ENCODE measurements around the gene CXCL14. TPM values are rescaled to one million over a fixed set of nuclear protein-coding genes. Genes with fewer than 3 reads are reported as not detected.

Gene CXCL14
- total RNA-seq, 2 donors from 2014 or later: 17.9 to 49.4 TPM

- DNase-seq (no peak), ATAC-seq (no peak)
- intact Hi-C loops (cut with DNase I): loop anchor here (5.0 kb wide), 1 partner anchor 275 kb away; the partner anchor contains the start of gene SLC25A48
These were observed 21.5 kb downstream of the CXCL14 start for GRCh38 chr5:135557076-135557838.

GRCh38 chr5:135556620-135557019, 22.2 kb downstream of the CXCL14 start:
- DNase-seq: no peak
- Histone ChIP-seq H3K27me3 (peaks cover 0 to 3% of the 10 kb centered on the region in 2 donors), H3K36me3 (replicated peaks in 1 of 2; ENCODE audit: insufficient read depth in 1 of 2, low read depth in 2 of 2) (no peaks in the 10 kb centered on the region), H3K27ac (no peak overlapping the region), H3K4me1 (no peaks in the 10 kb centered on the region), H3K9me3 (no peaks in the 10 kb centered on the region), H3K4me3 (no peak overlapping the region)
- ATAC-seq: no peak
- TF ChIP-seq, protein P1, sequence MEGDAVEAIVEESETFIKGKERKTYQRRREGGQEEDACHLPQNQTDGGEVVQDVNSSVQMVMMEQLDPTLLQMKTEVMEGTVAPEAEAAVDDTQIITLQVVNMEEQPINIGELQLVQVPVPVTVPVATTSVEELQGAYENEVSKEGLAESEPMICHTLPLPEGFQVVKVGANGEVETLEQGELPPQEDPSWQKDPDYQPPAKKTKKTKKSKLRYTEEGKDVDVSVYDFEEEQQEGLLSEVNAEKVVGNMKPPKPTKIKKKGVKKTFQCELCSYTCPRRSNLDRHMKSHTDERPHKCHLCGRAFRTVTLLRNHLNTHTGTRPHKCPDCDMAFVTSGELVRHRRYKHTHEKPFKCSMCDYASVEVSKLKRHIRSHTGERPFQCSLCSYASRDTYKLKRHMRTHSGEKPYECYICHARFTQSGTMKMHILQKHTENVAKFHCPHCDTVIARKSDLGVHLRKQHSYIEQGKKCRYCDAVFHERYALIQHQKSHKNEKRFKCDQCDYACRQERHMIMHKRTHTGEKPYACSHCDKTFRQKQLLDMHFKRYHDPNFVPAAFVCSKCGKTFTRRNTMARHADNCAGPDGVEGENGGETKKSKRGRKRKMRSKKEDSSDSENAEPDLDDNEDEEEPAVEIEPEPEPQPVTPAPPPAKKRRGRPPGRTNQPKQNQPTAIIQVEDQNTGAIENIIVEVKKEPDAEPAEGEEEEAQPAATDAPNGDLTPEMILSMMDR (IDR thresholded peaks at IDR 0.05): no peak
- TF ChIP-seq POLR2A (IDR thresholded peaks at IDR 0.05): no peak
- 55 to 59% methylated on average over 7 of the region's 7 CpGs for WGBS, 2 donors
- intact Hi-C loops (cut with DNase I): loop anchor here (5.0 kb wide), 1 partner anchor 276 kb away; the partner anchor contains the start of gene SLC25A48

More at GRCh38 chr5:135557076-135557838, 21.5 kb downstream of the CXCL14 start:
- H3K27me3 ChIP-seq: peaks cover 0 to 3% of the 10 kb centered on the region in 2 donors
- no peaks in the 10 kb centered on the region for H3K36me3 ChIP-seq (replicated peaks in 1 of 2; ENCODE audit: insufficient read depth in 1 of 2, low read depth in 2 of 2)
- 50 to 57% methylated on average over 11 of the region's 11 CpGs for WGBS, 2 donors
- no peak overlapping the region for H3K27ac ChIP-seq
- TF ChIP-seq, protein P1 (IDR thresholded peaks at IDR 0.05): no peak
- no peak for TF ChIP-seq POLR2A (IDR thresholded peaks at IDR 0.05)
- no peak overlapping the region for H3K4me3 ChIP-seq
- no peaks in the 10 kb centered on the region for H3K4me1 ChIP-seq
- no peaks in the 10 kb centered on the region for H3K9me3 ChIP-seq

DNA sequence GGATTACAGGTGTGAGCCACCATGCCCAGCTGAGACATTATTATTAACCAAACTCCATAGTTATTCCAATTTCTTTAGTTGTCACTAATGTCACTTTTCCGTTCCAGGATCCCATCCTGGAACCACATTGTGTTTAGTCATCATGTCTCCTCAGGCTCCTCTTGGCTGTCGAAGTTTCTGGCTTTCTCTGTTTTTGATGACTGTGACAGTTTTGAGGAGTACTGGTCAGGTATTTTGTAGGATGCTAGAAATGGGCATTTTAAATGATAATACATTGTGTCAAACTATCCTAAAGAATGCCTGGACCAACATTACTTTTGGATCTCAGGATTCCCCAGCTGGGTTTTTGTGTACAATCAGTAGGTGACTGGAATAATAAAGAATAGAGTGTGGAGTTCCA, 23.3 kb downstream of the CXCL14 start:
- no peak for ATAC-seq
- Histone ChIP-seq H3K9me3 (no peaks in the 10 kb centered on the region), H3K27ac (no peak overlapping the region), H3K4me3 (no peak overlapping the region), H3K4me1 (no peaks in the 10 kb centered on the region), H3K27me3 (peaks cover 0 to 3% of the 10 kb centered on the region in 2 donors), H3K36me3 (replicated peaks in 1 of 2; ENCODE audit: insufficient read depth in 1 of 2, low read depth in 2 of 2) (no peaks in the 10 kb centered on the region)
- intact Hi-C loops (cut with DNase I): loop anchor here (5.0 kb wide), 1 partner anchor 277 kb away; the partner anchor contains the start of gene SLC25A48
- TF ChIP-seq POLR2A (IDR thresholded peaks at IDR 0.05): no peak
- TF ChIP-seq, protein P1 (IDR thresholded peaks at IDR 0.05): no peak
- WGBS, 2 donors: 76 to 83% methylated on average over 2 of the region's 2 CpGs
- no peak for DNase-seq

- ATAC-seq (no peak), DNase-seq (peak in 3 of 4 donors; percentile 24 to 55 (median 26))
- Histone ChIP-seq H3K4me1 (no peaks in the 10 kb centered on the region), H3K4me3 (no peak overlapping the region), H3K27me3 (no peaks in the 10 kb centered on the region), H3K27ac (no peak overlapping the region), H3K36me3 (replicated peaks in 1 of 2; ENCODE audit: insufficient read depth in 1 of 2, low read depth in 2 of 2) (no peaks in the 10 kb centered on the region), H3K9me3 (no peaks in the 10 kb centered on the region)
- TF ChIP-seq, protein P1 (IDR thresholded peaks at IDR 0.05): peak in 4 of 7 experiments; percentile 14 to 29 (median 22)
- TF ChIP-seq POLR2A (IDR thresholded peaks at IDR 0.05): no peak
- intact Hi-C loops (cut with DNase I): no loop called here
- WGBS, 2 donors: 12% methylated on average over 8 of the region's 8 CpGs
These were observed 24.9 kb downstream of the CXCL14 start for GRCh38 chr5:135553688-135554462.
